Neural cell (in vitro differentiated cells): Measurements from ENCODE around the gene RNF157.

Experiments used
- CTCF ChIP-seq: fragments of 450-650 bp; IDR thresholded peaks from 2 replicates; pipeline ENCODE4 v1.5.1; 2014; ENCODE audit warnings: antibody characterized with exemption, mild to moderate bottlenecking, moderate library complexity; ENCODE audit not compliant: poor library complexity, severe bottlenecking
- MXI1 ChIP-seq: fragments of 450-650 bp; conservative IDR thresholded peaks from 2 replicates; pipeline ENCODE4 v1.6.1; 2014; ENCODE audit warnings: antibody characterized with exemption, mild to moderate bottlenecking; ENCODE audit not compliant: poor library complexity, severe bottlenecking
- POLR2AphosphoS5 ChIP-seq: IDR thresholded peaks from 2 replicates; pipeline ENCODE4 v1.6.1; 2012

- TF ChIP-seq POLR2AphosphoS5 (no peak), MXI1 (no peak), CTCF (no peak)
These were observed 109.8 kb downstream of the RNF157 start for GRCh38 chr17:76130473-76130872.
